ENCODE data around the gene GRIP1.

DNA sequence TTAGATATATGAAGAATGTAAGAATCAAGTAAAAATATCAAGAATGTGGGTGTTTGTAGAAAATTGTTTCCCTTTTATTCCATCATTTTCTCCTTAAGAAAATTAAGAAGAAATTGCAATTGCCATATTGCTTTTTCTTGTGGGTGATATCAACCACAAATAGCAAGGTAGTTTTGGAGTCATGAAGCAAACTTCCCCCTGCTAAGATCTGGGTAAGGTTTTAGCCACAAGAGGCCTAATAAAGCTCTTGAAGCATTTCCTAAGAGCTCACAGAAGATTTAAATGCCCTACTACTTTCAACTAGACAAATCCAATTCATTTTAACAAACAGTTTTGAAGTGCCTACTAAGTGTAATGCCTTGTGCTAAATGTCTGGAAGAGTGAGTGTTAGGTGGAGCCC, 2.6 kb downstream of the GRIP1 start:
- TF ChIP-seq CTCF (IDR thresholded peaks at IDR 0.05; ENCODE audit: low read length) (no peak), EZH2 (optimal IDR thresholded peaks at IDR 0.05; ENCODE audit: low read depth, low read length) (no peak), EZH2phosphoT487 (IDR thresholded peaks at IDR 0.05; ENCODE audit: low read length) (no peak)
